Inflammatory macrophage (primary cell): ENCODE results near the gene KPNA5.
"Not testable (repeated sequence)": the region's sequence is repeated elsewhere in the genome, so short reads cannot be mapped to it uniquely, and the experiment has no call there.

Source experiments
- DNase-seq, 2 donors: peaks; one replicate each; pipeline ENCODE4 v3.0.0-alpha.2; 2020 to 2022

Gene KPNA5

DNA sequence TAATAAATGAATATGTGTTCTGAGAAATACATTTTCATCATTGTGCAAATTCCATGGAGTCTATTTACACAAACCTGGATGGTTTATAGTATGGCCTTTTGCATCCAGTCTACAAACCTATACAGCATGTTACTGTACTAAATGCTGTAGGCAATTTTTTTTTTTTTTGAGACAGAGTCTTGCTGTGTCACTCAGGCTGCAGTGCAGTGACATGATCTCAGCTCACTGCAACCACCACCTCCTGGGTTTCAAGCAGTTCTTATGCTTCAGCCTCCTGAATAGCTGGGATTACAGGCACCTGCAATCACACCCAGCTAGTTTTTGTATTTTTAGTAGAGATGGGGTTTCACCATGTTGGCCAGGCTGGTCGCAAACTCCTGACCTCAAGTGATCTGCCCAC, 22.9 kb downstream of the KPNA5 start:
- not testable (repeated sequence) for DNase-seq

DNA sequence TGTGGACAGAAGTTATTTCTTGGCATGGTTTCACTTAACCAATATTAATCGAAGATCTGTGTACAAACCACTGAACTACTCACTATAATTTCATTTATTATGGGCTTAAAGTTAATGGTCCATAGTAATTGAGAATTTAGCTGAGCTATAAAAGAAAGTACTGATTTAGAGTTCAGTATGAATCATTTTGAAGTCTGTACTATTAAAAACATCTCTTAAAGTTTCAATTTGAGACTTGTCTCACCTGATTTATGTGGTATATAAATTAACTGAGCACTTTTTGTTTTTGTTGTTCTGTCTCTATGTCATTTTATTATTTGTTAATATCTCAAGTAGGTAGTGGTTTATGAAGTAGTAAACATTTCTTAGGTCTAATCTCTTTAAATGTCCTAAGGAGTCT, 24.9 kb downstream of the KPNA5 start:
- no peak for DNase-seq

DNA sequence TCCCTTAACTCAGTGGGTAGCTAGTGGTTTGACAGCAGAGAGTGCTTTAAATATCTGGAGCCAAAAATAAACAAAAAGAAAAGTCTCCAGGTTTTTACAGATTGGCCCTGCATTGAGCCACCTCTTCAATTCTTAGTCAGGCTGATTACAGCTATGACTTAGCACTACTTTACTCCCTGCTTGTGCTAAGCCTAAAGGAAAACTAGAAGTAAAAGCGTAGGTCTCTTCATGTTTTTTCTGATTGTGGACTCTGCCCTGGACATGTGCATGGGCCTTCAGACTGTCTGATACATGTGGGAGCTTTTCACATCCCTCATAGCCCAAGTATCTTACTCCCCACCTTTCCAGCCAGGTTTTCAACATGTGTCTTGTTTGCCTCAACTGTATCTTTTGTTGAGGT, 33.3 kb downstream of the KPNA5 start:
- DNase-seq, result no peak

DNA sequence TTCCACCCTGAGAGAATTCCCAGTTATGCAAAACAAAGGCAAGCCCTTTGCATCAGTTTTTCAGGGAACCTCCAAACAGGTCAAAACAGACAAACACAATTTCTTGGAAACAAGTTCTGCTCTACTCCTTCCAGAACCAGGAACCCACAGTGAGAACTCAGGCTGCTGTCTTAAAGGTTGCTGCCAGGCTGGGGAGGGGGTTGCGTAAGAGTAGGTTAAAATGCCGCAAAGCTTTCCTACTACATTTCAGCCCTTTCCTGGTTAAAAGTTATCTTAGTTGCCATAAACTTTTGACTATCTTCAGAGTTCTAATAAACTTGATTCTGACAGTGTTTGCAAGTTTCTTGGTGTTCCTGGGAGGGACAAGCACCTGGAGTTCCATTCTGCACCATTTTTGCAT, 33.8 kb downstream of the KPNA5 start:
- DNase-seq, result peak; percentile 18 to 24

DNA sequence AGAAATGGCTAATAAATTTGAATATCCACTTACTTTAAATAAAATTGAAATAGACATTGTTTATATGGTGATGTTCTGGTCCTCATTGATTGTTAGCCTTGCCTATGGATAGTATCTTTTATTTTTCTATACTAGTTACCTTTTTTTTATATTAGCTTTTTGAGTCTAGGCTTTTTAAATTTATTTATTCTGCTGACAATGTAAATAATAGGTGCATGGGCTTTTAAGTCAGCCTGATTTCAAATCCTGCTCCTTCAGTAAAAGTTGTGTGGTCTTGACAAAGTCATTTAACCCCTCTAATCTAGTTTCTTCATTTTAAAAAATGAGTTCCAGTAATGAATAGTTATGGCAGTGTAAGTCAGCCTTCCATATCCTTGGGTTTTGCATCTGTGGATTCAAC, 45.9 kb downstream of the KPNA5 start:
- DNase-seq, result no peak

DNA sequence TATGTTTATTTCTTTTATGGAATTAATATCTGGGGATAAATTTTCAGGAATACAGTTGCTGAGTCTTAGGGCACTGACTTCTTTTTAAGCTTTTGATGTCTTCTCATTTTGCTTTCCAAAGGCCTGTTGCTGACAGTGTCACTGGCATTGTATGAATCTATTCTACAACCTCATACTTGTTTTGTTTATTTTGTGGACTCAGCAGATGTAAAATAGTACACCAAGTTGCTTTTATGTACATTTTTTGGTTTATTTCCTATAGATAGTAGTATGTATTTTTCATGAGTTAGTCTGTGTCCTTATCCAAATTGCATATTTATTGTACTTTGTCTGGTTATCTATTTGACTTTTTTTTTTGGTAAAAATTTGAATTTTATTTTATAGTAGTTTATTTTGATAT, 49.5 kb downstream of the KPNA5 start:
- DNase-seq, result no peak

DNA sequence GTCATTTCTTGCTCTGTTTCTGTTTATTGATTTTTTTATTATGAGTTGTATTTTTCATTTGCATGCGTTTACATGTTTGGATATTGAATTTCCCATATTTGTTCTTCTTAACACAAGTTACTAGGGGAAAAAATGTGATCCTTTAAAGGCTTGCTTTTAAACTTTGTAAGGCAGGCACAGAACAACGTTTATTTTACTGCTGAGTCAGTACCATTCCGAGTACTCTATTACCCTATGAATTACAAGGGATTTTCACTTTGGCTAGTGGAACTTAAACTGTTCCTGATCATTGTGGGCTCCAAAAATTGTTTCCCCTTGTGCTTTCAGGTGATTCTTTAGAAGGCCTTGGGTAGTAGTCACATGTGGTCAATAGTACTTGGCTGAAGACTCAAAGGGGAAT, 56.0 kb downstream of the KPNA5 start:
- DNase-seq, result no peak

DNA sequence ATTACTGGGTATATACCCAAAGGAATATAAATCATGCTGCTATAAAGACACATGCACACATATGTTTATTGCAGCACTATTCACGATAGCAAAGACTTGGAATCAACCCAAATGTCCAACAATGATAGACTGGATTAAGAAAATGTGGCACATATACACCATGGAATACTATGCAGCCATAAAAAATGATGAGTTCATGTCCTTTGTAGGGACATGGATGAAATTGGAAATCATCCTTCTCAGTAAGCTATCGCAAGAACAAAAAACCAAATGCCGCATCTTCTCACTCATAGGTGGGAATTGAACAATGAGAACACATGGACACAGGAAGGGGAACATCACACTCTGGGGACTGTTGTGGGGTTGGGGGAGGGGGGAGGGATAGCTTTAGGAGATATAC, 59.5 kb downstream of the KPNA5 start:
- DNase-seq, result not testable (repeated sequence)

DNA sequence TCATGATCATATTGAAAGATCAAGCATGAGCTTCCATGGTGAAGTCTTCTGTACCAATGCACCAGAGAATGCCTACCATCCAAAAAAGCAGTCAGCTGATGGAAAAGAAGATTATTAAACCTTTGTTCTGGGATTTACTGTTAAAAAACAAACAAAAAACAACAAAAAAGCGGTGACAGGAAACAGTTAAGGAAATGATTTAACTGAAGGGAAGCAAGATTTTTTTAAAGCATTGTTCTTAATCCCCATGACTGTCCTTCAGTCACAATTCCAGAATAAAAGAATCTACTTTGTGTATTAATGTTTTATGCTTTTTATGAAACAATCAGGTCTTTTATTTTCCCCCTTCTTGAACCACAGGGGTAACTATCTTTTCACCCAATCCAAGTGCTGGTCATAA, 60.6 kb downstream of the KPNA5 start:
- no peak for DNase-seq

DNA sequence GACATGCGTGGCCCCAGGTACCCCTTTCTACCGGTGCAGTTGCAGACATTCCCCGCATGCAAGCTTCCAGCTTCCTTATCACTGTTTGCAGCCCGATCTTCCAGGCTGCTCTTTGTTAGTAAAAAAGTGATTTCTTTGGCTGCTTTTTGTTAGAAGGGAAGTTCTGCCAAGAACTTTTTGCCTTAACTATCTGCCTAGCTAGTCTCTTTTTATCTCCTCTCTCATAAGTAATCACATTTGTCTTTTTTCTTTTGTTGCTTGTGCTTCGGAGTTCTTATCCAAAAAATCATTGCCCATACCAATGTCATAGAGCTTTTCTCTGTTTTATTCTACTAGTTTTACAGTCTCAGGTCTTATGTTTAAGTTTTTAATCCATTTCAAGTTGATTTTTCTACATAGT, 64.2 kb downstream of the KPNA5 start:
- DNase-seq, result no peak

DNA sequence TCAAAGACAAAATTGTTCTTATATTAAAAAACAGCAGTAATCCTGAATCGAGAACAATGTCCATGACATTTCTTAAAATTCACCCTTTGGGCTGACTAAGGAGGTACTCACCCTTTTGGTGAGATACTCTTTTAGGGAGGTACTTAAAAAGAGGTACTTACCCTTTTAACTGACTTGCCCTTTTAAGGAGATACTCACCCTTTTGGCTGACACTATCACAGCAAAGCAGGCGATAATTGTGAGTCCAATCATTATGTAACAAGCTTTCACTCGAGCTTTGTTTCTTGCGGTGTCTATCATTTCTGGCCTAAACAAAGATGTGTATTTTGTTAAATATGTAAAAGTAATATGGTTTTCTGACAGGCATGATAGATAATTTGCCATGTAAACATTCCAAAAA, 80.8 kb downstream of the KPNA5 start:
- no peak for DNase-seq

DNA sequence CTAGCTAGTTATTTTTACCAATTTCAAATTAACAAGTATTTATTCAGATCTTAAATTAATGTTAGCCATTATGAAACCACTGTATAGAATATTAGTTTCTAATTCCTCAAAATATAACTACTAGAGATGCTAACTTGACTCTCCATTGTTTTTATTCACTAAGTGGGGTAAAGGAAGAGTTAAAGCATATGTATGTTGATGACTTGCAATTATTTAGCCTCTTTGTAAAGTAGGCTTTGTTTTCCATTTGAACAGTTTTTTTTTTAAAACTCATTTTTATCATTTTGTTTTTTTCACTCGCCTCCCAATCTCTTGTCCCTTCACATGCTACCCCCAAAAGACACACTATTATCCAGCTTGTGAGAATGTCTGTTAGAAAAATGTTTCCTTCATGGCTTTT, 81.2 kb downstream of the KPNA5 start:
- no peak for DNase-seq

DNA sequence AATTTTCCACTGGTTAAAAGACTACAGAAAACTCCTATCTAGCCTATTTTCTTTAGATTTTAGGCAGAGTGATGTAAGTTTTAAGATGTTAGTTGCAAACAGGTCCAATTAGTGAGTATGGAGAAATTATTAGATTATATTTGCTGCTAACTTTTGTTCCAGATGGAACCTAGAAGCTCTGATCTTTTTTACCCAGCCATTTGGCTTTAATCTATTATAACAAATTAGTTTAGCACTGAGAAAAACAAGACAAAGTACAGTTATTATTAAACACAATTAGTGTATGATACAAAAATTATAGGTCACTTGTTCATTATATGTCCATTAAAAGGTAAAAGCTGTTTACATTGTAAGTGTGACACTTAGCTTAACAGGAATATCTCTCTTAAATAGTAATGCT, 82.0 kb downstream of the KPNA5 start:
- no peak for DNase-seq

DNA sequence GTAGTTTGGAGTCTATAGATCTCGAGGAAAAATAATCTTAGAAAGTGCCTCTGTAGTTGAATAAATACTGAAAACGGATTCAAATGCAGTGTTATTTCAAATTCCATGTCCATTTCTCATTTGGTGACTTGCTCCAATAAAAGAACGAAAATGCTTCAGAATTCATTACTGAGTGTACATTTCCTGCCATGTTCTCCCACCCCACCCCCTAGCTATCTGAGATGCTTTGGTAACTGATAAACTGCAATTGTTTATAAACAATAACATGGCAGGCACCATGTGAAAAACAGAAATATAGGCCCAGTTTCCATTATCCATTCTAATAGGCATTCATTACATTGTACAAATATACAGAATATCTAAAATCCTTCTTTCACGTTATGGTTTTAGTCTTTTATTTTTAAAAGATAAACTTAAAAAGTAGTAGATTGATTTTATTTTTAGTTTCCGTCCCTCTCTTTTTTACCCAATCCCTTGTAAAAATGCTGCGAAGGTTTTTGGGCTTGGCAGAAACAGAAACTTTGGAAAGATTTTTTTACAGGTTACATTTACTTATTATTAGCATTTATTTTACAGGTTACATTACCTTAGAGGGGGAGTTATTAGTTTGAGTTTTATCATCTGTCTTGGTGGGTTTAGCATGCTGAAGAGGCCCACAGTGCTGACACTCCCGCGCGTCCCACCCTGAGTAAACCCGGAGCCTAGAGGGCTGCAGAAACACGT, 83.1 kb downstream of the KPNA5 start:
- DNase-seq, result no peak

DNA sequence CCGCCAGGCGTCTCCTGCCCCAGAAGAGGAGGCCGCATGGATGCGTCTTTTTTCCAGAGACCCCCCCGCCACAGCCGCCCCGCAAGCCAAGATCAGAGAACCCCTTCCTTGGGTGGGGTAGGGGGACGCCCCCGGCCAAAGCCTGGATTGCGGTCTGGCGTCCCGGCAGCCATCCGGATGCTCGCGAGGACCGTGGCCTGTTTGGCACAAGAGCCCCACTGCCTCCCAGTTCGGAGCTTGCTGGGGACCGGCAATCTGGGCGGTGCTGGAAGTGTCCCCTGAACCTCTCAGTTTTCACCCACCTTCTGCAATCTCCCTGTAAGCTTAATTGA, 83.6 kb downstream of the KPNA5 start:
- DNase-seq, result no peak

DNA sequence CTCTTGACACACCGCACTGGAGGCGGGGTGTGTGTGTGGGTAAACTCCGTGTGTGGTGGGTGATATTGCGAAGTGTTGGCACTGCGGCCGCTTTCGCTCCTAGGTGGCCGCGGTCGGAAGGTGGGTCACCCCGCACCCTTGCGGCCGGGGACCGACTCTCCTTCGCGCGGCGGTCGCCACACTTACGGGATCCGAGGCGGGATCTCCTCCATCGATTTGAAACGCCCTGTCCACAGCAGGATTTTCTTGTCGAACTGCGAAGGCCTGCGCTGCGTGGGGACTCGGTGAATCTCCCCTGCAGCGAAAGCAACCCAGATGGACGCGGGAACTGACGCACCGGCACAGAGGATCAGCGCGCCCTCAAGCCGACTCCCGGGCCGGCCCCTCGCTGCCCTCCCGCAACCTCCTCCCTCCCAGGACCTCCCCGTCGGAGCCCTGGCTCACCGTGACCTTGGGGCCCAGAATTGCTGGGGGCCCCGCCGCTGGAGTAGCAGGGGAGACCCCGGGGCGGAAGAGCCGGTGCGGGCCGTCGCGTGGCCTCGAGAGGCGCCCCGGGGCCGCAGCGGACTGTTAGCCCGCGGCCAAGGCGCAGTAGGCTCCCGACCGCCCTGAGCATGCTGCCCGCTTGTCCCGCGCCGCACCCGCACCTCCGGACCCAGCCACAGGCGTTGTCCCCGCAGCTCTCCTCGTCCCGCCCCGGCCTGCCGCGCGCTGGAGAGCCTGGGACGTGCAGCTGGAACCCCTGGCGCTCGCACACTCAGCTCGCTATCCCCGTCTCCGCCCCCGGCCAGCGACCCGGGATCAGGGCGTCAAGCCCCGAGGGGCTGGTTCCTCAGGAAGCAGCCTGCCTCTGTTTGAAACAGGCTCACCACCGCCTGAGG, 84.2 kb downstream of the KPNA5 start, which contains the start of gene FAM162B:
FAM162B (minus strand) TSS at position 759 of the 881 bp plus-strand sequence; CDS start at position 616, 143 bp downstream.
- no peak for DNase-seq

DNA sequence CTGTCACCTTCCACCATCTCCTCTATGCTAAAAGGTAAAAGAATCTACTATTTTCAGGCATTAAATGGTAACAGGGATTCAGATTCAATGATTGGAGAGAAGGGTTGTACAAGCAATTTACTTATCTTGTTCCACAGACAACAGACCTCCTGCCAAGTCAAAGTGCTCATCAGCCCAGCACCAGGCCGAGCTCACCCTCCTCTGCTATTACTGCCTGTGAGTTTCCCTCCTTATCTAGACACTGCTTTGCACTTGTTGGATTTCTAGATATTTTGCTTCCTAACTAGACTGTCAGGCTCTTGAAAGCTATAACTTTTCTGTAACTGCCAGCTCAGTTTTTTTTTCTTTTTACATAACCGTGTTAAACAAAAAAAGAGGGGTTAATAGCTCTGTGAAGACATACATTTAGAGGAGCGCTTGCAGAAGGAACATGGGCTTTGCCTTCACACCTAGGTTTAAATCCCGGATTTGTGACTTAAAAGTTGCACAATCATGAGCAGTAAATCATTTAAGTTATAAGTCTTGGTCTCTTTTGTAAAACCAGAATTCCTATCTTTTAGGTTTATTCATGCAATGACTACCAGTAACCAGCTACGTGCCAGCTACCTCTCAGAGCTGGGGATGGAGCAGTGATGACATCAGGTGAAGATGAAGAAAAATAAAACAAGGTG, 85.6 kb downstream of the KPNA5 start:
- DNase-seq, result no peak

DNA sequence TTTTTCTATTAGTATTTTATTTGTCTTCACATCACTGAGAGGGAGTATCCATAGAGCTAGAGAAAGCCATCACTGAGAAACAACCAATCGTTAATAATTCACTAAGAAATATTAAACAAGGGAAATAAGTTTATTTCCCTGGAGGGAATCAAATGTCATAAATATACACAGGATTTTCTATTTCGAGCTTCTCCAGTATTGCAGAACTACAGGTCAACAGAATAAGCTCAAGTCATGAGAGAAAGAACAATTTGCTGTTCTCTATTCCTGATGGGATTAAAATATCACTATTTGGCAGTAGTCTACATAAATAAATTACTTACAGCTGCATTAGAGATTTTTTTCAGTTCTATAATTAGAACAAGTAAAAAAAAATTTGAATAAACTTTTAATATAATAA, 86.7 kb downstream of the KPNA5 start:
- DNase-seq, result no peak

DNA sequence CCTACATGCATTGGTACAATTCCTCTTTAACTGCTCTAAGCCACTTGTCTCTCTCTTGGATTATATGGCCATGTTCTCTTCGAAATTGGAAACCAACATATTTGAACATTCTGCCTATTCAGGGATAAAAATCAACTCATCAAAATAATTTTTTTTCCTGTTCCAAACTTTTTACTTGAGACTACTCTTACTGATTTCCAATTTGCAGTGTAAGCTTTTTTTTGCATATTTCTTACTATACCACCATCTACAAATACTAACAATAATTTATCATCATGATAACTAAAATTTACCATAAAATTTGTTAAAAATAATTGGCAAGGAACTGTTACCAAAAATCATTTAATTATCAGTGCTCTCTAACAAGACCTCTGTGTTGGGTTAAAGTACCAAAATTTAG, 91.4 kb downstream of the KPNA5 start:
- no peak for DNase-seq

DNA sequence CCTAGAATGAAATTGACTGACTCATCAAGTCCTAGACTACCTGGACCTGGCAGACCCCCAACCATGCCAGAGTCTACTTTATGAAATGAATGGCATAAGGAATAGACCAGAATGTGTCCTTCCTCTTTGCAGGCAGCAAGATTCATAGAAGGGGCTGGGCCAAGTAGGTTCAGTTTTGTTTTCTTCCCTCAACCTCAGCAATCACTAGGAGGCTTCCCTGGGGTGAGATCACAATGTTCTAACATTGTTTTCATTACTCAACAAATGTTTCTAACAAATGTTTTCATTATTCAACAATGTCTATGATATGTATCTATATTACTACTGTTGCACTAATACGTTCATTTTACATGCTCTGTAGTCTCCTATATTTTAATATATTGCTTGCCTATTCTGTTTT, 92.9 kb downstream of the KPNA5 start:
- DNase-seq, result no peak

DNA sequence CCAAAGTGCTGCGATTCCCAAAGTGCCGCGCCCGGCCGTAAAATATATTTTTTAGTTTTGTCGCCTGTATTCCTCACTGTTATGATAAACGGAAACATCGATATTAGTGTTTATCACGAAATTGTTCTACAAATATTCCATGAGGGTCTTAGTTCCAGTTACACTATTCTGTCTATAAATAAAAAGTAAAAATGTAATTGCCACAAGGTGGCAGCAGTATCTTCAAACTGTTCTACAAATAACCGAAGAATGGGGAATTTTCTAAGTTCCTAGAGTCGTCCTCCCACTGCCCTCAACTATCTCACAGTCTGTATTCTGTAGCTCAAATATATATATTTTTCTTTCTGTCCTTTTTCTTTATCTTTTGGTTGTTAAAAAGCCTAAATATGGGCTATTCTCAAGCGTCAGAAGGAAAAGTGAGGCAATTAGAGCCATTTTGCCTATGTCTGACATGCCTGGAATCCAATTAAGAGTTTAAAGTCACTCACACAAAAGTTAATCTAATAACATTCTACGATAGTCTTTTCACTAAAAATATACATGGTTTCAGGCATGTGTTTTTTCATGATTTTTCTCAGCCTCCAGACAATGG, 98.7 kb downstream of the KPNA5 start:
- DNase-seq, result peak; percentile 15 to 53

DNA sequence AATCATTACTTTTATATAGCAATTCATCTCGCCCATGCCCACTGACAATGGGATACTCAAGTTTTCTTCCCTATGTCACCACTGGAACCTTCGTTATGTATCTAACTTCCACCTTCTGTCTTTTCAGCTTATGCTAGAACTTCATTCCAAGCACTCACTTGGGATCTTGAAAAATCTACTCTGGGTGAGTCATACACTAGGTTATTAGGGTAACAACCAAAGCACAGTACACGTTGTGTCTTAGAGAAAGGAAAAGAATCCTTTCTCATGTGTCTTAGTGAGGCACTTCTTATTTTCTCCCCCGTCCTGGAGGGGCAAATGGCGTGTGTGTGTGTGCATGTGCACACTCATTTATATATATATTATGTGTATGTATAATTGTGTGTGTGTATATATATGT, 102.8 kb downstream of the KPNA5 start:
- DNase-seq, result no peak
